NOMO-1 treated with dmso at 0.1 percent for 144 hours (cell line): ENCODE measurements around the gene XDH.

Source experiments
- DNase-seq: peaks from one replicate; lab custom pipeline; 2025; ENCODE audit not compliant: unreplicated experiment; lab: John Stamatoyannopoulos, UW

XDH gene

DNA sequence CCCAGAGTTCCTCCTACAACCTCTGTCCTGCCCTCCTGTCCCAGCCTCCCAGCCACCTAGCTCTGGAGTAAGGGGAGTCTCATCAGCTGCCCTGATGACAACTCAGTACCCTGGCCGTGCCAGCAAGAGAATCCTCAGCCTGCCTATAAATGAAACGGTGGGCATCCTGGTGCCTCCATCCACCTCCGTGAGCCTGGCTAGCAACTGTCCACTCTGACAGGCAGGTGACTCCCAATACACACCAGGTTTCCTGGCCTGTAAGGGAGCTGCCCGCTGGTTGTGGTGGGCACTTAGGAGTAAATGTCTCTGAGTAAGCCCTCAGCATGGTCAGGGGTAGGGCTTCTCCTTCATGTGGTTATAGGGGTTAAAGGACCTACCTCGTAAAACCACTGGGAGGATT, 81.5 kb downstream of the XDH start:
- DNase-seq: no peak

DNA sequence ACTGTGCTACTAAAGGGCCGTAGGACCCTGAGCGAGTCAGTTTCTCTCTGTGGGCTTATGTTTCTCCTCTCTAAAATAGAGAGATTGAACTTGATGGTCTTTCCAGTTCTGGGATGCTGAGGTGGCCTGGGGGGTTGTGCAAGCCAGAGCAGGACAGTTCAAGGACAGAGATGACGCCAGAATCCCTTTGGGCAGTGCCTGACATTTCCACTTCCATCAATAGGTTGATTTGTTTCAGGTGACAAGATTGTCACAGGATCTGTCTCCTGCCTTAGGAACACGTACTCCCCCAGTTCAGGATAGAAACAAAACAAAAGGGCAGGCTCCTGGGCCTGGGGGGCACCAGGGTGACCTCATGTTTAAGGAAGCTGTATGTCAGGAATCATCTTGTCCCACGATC, 82.0 kb downstream of the XDH start:
- no peak for DNase-seq

DNA sequence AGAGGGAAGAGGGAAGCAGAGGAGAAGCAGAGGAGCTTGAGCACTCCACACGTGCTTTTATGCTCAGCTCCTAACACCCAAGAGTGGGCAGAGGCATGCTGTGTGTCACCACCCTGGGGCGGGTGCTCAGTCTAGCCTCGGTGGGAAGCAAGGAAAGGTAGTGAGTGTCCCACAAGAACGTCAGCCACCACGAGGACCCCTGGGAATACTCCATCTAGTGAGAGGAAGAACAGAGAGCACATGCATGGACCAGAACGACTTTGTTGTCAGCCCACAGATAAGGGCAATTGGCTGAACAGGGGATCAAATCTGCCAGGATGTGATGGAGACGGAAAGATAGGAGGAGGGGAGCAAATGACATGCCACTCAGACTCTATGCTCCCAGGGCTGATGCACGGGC, 83.4 kb downstream of the XDH start:
- no peak for DNase-seq

DNA sequence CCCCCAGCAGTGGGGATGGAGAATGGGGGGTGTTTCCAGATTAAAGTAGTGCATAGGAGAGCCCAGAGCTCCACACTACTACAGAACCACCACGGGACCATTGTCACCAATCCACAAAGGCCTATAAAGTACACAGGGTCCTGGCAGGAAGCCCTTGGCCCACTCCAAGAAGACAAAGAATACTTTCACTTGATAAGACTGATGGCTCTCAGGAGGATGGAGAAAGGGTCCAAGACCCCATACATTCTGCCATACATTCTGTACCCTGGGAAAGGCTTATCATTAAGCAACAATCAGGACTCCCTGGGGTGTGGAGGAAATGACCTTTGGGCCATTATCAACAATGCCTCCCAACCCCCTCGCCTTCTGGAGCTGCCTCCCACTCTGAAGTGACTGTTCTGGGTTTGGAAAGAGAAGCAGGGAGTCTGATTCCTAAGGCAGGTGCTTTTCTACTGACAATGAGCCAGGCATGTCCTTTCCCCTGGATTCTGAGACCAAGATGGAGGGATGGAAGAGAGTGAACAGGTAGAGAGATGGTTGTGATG, 85.4 kb downstream of the XDH start:
- DNase-seq: no peak

DNA sequence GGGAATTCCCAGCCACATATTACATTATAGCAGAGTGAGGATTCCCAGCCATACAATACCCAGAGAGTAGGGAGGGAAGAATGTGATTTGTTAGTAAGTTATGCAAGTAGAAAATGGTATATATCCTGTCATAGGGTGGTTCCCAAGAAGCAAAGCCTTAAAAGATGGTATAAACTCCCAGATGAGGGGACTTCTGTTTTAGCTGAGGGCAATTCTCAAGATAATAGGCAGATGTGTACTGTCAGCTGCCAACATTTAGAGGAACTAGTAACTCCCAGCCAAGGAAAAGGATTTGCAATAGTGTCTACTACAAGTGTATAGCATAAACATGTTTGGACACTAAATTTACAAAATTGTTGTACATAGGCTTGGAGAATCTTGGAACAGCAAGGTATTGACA, 86.5 kb downstream of the XDH start:
- DNase-seq: no peak

DNA sequence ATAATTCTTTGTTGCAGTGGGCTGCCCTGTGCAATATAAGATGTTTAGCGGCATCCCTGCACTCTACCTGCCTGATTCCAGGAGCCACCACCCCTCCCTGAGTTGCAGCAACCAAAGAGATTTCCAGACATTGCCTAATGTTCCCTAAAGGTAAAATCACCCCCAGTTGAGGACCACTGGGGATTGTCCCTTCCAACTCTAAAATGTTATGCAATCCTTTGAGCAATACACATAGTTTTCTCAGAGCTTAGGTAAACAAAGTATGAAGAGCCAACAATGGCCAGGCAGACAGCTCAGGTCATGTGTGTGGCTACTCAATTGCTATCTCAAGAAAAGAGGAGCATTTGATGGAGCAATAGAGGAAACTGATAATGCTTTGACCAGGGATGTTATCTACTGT, 87.0 kb downstream of the XDH start:
- no peak for DNase-seq

DNA sequence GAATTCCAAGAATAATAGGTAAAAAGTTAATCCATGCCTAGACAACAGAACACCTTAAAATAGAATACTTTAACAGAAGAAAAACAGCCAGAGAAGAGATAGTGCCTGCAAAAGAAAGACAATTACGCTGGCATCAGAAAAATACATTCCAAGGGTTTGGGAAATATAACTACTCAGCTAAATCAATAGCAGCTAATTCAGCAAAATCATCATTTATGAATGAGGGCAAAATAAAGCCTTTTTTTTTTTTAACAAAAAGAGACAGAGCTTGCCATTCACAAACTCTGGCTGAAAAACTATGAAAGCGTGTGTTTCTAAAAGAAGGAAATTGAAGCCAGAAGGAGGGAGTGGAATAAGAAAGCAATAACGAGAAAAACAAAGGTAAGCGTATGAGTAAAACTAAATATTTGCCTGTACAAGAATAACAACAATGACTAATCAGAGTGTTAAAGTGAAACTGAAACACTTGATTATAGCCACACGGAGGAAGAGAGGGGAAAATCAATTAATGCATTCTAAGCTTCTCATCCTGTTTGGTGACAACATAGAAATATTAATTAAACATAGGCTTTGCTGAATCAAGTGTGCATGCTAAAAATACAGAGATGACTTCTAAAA, 90.4 kb downstream of the XDH start:
- DNase-seq: no peak

DNA sequence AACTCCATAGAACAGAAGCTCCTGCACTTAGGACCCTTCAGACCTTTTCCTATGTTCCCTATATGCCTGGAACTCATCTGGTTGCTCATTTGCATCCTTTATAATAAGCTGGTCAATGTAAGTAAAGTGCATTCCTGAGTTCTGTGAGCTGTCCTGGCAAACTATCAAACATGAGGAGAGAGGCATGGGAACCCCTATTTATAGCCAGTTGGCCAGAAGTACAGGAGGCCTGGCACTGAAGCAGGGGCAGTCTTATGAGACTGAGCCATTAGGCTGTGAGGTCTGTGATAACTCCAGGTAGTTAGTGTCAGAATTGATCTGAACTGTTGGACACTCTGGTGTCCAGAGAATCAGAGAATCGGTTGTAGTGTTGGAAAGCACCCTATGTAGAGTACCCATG, 92.2 kb downstream of the XDH start:
- DNase-seq: no peak

DNA sequence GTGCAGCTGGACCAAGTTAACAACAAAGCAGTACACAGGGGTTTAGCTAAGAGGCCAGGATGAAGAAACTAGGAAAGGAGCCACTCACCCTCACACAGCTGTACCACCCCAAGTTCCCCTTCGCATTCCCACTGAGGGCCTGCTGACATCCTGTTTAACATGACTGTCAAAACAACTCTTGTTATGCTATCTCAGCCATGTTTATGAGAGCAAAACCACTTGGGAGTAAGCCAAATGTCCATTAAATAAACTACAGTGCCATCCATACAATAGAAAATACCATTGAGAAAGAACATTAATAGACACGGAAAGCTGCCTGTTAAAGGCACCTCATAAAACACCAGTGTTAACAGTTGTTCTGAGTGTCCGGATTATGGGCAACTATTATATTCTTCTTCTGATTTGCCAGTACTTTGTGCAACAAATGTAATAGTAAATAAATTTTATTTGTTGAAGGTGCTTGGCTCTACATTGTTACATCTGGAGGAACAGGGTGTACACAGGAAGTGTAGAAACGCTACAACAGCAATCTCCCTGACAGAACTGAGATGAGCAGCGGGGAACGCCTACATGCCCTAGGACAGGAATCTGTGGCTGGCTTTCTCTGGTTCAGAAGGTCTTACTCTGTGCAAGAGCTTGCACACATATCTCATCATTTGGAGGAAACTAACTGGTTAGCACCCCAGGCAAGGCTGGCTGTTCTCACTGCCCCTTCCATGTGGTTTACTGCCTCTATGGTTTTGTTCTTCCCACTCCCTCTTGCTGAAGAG, 95.0 kb downstream of the XDH start:
- DNase-seq: peak; percentile 39

DNA sequence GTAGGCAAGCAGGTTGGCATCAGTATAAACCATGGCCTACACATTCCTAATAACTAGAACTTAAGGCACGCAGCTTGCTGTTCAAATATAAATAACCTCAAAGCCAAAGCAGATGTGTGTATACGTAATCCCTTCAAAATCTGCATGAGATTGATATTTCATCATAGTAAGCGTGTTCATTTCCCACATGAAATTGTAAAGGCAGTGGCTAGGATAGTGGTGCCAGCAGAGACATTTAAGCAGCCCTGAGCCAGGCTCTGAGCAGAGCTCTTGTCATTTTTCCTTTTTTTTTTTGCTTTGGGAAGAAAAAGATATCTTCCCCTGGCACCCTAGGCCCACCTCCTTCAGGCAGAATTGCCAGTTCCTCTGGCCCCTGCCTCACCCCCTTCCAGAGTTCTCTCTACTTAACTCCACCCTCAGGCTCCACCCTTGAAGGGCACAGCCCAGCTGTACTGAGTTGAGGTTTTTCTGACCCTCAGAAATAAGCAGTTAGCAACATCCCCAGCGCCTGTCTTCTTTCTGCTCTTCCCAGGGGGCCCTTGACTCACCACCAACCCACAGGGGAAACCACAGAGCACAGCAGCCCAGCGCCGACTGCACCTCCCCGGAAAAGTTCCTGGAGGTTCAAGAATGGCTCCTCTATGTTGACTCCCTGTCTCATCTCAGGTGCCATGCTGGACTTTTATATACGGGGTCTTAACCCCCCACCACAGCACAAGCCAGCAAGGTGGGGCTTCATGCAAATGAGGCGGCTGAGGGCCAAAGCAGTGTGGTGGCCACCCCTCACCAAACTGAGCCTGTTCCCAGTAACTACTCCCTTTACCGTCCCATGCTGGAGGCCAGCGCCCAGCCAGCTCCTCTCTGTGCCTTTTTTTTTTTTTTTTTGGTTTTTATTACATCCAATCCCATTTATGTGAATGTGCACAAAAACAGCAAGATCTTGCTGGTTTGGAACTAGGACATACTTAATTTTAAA, 95.9 kb downstream of the XDH start:
- peak; percentile 45 for DNase-seq

DNA sequence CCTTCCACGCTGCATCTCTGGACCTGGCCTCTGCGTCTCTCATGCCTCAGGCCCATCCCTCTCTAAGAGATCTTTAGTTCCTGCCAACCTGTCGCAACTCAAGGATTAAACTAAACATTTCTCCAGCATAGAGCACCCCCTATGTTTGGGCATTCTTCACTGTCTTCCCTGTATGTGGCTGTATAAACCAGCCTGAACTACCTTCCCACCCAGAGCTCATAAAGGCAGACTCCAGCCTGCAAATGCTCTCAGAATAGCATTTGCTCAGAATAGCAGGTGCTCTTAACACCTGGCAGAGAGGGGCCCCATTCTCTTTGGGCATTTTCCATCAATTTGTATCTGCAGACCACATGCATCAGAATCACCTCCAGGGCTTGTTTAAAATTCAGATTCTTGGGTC, 97.1 kb downstream of the XDH start:
- no peak for DNase-seq

DNA sequence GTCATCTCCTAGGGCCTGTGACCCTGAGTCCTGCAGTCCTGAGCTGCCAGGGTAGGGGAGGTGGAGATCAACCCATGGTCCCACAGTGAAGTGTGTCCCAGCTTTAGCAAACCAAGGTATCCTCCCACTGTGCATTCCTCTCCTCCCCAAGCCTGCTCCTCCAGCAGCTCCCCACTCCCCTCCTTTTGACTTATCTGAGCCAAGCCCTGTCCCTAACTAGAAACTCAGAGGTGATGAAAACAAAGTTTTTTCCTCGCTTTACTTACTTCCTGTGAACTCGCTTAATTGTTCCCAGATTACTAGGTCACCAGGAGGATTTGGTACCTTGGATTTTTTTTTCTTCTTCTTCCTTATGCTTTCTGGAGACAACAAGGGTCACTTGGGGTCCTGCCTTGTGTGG, 99.8 kb downstream of the XDH start:
- no peak for DNase-seq

DNA sequence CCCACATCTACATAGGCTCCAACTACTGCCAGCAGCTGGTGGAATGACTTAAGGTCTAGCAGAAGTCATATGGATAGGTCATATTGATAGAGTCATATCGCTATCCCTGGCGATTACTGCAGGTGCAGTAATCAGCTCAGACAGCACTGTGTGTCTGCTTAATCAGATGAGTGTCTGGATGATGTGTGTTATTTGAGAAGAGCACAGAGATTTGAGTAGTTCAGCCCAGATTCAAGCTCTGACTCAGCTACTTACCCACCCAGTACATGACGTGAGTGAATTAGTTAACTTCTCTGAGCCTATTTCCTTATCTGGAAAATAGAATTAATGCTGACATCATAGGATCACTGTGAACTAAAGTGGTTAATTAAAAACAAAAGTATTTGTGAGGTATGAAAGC, 101.6 kb downstream of the XDH start:
- DNase-seq: no peak

DNA sequence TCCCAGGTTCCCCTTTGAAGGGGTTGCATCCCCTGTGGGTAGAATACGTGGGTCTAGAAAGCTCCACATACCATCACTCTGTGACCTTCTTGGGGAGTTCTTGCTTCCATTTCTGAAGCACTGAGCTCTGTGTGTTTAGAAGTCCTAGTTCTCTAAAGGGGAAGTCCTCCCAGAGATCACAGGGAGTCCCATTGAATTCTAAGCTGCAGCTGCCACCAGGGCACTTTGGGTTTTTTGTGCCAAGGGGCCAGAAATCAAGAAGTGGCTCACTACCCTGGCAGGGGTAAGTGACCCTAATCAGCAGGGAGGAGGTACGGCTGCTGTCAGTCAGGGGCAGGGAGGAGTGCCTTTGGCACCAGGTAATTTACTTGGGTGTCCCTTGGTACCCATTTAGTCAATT, 109.7 kb downstream of the XDH start:
- no peak for DNase-seq

DNA sequence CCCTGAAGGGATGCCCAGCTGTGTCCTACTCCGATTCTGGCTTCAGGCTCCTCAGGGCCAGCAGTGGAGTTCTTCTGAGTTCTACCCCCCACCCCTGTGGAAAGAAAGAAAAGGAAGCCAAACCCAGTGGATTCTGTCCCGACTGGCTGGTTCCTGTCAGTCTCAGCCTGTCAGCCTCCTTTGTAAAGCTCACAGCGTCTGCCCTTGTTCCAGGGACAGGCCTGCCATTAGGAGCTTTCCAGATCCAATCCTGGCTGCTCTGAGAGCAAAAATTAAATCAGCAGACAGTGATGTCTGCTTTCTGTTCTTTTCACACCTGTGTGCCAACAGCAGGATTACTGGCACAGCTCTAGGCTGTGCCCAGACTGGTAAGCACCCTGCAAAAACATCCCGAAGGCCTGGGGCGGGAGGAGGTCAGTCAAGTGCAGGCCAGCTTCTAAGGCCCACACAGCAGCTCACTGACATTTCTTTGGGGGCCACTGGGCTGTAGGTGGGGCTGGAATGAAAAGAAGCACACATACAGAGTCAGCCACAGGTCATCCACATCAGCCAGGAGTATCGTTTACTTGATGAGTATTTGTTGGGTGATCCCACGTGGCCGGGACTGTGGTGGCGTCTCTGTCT, 111.5 kb downstream of the XDH start:
- no peak for DNase-seq

DNA sequence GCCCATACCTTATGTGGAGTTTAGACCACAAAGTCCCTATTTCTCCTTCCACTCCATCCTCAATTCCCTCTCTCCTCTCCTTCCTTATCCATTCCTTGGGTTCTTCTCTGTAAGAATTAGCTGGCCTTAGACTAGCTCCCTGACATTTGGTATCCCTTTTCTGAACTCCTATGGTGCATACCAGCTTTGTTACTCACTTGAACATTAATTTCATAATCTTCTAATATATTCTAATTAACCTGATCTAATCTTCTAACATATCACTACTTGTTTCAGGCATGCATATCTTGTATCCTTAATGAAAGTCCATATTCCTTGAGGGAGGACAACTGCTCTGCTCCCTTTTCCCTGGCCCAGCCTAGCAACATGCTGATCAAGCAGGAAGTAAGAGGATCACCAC, 114.2 kb downstream of the XDH start:
- DNase-seq: no peak

DNA sequence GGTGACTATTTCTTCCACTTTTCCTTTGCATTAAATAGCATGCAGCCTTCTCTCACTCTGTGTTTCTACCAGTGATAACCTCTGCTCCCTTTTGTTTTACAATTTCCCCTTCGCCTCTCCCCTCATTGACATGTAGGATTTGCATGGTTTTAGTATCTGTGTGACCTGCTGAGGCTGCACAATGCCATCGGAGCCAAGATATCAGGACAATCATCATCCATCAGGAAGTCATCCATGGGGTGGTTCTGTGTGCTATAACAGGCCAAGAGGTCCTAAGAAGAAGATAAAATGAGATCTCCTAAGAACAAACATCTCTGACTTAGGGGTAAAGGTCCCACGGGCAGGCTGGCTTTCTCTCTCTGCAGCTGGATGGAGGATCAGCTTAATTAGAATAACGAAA, 115.0 kb downstream of the XDH start:
- no peak for DNase-seq

DNA sequence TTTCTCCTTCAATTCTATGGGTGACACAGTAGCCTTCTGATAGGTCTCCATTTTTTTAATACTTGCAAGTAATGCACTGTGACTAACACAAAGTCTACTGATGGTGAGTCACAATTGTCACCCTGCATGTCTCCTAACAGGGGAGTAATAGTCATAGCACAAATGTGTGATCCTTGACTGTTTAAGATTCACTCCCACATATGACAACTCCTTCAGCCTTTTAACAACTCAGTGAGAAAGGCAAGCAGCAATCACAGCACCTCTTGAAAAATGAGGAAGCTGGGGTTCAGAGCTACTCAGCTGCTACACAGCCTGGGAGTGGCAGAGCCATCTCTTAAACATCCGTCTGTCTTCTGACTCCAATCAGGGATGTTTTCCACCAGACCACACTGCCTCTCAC, 116.8 kb downstream of the XDH start:
- DNase-seq: no peak

DNA sequence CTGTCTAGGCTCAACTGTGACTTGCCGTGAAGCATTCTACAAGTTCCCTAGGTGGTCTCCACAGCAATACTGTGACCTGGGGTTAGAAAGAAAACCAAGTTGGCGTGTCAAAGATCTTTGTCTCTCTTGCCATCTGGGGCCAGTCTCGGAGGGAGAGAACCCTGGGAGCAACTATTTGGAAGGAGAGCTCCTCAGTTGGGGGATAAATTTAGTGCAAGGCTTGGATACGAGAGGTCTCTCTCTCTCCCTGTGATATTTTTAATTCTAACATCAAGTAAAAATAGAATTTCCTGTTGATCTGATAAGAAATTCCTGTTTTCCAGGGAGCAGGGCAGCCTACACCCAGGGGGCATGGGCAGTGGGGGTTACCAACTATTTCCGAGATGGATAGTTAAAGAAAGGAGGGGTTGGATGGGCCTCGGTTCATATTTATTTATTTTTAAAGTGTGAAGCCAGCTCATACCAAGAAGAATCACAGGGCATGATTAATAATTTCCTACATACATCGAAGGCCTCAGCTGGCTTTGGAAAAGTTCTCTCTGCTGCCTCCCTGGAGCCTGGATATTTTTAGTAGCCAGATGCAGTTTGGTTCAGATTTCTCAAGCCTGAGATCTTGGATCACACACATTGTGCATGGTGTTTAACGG, 117.8 kb downstream of the XDH start:
- DNase-seq: no peak

DNA sequence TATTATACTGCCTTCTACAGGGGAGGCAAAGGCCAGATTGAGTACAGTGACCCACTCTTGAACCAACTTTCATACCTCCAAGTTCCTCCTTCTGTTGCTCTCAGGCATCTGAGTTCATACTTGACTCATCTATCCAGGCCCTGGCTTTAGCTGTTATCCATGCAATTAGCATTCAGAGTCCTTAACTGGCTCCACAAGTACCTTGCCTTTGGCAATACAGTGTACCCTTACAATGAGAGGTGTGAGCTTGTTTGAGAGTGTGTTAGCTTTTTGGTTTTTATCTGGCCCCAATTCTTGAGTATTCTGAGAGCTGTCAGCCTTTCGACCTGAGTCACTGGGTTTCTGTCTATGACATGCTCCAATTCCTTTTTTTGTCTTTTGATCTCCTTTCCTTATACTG, 120.3 kb downstream of the XDH start:
- DNase-seq: no peak

DNA sequence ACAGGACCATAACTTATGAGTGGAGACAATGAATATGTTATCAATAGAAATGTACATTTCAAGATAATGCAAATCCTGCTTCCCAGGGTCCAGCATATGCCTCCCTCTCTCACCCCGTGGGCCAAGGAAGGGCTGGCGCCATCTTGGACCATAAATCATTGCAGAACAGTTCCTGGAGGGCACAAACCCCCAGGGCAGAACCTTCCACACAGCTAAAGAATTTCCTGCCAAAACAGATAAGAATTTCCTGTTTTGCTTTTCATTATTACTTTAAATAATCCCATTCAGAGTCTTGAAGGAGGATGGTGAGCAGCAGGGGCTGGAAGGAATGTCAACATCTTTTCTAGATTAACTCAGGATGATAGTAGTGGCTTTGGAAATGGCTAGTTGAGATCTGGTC, 126.9 kb downstream of the XDH start:
- DNase-seq: no peak
